KG1 (cell line): ENCODE data around the gene ZCCHC14.

ENCODE experiments used
- DNase-seq: peaks from one replicate; lab custom pipeline; 2025; lab: John Stamatoyannopoulos, UW

The ZCCHC14 gene

GRCh38 chr16:87457061-87457611 lies 35.7 kb downstream of the ZCCHC14 start:
- no peak for DNase-seq

DNA sequence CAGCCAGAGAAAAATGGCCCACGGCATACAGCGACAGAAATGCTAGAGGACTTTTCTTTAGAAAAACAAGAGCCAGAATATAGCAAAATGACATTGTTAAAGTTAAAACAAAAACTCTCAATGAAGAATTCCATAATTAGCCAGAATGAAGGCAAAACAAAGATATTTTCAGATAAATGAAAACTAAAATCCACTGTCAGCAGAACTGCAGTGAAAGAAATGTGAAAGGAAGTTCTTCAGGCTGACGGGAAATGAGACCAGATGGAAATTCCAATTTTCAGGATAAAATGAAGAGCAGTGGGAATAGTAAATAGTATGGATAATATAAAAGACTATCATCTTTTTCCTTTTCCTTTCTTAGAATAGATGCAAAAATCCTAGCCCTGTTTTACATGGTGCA lies 38.4 kb downstream of the ZCCHC14 start:
- DNase-seq, result no peak

DNA sequence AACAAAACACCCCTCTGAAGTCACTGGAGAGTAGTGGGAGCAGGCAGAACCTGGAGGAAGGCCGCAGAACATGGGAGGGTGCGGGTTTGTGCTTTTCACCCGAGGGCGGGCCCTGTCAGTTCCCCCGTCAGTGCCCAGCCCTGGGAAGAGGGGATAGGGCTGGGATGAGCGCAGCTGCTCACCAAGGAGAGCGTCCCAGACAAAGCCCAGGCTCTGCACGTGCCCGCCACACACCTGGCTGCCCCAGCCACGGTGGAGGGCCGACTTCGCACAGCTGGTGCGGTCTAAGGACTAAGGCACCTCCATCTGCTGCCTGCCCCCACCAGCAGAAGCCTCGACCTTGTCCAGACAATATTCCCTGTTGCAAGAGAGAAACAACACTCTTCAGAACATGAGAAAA lies 39.5 kb downstream of the ZCCHC14 start:
- no peak for DNase-seq

GRCh38 chr16:87451563-87452210 lies 41.1 kb downstream of the ZCCHC14 start:
- no peak for DNase-seq

DNA sequence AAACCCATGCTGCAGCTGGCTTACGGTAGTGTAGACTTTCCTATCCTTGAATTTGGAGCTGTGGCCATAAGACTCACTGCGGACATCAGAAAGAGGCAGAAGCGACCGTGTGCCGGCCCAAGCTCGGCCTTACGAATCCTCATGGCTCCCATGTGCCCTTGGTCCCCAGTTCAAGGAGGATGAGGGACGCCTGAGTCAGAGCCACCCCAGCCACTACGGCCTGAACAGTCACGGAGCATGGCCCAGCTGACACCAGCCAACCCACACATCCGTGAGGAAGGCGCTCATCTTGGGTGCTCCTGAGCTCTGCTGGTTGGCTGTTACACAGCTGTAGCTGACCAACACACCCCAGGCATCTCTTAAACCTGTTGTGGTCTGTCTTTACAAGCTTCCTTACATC lies 44.0 kb downstream of the ZCCHC14 start:
- DNase-seq, result no peak

- no peak for DNase-seq
These were observed 45.5 kb downstream of the ZCCHC14 start for GRCh38 chr16:87447323-87447722.

- DNase-seq, result no peak
These were observed 46.3 kb downstream of the ZCCHC14 start for GRCh38 chr16:87446479-87446878.

- DNase-seq, result no peak
These were observed 47.3 kb downstream of the ZCCHC14 start for GRCh38 chr16:87445486-87445885.

DNA sequence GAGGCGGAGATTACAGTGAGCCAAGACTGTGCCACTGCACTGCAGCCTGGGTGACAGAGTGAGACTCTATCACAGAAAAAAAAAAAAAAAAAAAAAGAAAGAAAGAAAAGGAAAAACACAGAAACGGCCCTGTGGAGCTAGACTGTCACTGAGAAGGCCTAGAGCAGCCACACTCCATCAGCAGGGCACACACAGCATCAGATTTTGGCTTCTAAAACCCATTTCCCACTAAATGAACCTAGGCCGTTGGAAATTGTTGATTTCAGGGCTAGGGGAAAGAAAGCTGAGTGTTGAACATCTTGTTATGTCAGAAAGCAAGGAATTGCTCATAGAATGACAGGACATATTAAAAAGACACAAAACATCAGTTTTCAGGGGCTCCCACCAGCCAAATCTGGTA lies 48.9 kb downstream of the ZCCHC14 start:
- no peak for DNase-seq

DNA sequence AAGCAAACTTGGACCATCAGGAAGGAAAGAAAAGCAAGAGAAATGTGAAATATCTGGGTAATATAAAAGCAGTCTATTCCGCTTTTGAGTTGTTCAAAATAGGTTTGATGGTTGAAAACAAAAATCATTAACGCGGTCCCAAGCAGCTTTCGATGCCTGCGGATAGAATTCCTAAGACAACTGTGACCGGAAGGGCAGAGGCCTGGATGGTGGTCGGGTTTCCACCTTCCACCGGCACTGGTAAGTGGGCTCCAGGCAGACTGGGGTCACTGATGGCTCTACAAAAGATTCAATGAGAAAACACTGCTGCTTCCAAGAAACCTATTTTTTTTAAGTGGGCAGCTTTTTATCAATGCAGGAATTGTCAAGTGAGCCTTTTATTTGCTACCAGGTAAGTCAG lies 49.8 kb downstream of the ZCCHC14 start:
- DNase-seq, result no peak

GRCh38 chr16:87442581-87442966 lies 50.2 kb downstream of the ZCCHC14 start:
- no peak for DNase-seq

DNA sequence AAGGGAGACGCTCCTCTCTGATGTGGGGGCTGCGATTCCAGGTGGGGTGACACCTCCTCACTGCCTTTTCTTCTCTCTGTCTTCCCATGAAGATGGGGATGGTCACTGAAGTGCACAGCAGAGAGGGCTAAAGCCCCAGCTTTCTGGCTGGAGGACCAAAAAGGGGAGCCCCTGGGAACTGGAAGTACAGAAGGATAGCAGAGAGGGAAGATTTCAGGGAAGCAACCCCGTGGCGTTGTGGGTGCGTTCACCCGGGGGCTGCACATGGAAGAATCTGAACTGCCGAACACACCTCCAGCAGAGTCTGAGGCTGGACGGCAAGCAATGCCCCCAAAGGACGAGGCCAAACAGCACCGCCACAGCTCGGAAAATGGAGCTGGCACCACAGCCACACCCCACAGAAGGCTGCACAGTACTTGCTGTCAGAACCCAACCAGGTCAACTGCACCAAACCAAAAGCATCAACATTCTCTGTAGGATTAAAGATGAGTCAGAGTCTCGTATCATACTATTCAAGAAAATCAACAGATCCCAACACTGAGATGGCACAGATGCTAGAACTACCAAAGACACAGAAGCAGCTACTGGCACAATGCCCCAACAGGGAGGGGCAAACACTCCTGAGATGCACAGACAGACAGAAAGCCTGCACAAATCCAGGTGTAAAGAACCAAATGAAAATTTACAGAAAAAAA lies 50.8 kb downstream of the ZCCHC14 start:
- no peak for DNase-seq

DNA sequence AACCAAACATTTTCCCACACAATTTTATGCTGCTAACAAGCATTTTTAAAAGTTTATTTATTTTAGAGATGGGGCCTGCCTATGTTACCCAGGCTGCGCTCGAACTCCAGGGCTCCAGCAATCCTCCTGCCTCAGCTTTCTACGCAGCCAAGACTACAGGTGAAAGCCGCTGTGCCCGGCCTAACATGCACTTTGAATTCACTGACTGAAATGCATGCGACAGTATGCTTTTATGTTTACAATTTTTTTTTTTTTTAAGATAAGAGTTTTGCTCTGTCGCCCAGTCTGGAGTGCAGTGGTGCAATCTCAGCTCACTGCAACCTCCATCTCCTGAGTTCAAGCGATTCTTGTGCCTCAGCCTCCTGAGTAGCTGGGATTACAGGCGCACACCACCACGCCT lies 52.9 kb downstream of the ZCCHC14 start:
- no peak for DNase-seq

DNA sequence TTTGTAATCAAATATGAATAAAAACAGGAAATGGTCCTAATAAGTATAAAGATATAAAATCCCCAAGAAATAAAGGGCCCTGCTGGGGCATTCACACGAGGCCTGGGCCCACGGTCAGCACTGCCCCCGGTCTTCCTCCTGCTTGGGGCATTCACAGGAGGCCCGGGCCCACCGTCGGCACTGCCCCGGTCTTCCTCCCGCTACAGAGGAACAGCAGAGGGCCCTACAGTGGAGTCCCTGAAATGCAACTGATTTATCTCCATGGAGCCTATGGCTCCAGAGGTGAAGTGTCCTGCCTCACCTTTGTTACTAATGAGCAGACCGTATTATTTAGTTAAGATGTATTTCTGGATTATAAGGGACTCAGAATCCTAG lies 54.2 kb downstream of the ZCCHC14 start:
- DNase-seq, result no peak

DNA sequence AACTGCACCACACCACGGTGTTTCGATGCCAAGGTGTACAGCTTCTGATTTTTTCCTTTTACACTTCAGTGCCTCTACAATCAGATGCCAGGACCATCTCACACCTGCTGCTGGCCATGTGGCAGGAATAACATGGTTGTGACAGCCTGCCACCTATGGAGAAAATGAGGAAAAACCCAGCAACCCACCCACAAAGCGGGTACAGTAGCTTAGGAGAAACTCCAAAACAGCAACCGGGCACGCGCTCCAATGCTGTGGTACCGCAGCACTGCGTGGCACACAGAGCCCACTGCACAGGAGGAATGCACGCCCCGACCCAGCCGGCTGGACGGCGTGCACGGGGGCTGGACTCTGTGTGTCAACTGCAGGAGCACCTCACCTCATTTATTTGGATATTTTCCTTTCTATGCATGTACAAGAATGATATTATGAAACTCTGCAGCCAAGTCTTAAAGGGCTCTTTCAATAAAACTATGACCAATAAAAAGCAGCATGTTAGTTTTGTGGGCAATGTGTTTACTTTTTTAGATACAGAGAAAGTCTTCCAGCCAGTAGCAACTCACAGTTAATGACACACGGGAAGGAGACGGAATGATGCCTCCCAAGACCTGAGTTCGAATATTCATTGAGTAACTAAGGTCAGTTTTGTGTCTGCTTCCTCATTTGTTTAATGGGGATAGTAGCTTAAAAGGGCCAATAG lies 54.8 kb downstream of the ZCCHC14 start:
- DNase-seq, result no peak

- no peak for DNase-seq
These were observed 55.5 kb downstream of the ZCCHC14 start for GRCh38 chr16:87437327-87437726.

DNA sequence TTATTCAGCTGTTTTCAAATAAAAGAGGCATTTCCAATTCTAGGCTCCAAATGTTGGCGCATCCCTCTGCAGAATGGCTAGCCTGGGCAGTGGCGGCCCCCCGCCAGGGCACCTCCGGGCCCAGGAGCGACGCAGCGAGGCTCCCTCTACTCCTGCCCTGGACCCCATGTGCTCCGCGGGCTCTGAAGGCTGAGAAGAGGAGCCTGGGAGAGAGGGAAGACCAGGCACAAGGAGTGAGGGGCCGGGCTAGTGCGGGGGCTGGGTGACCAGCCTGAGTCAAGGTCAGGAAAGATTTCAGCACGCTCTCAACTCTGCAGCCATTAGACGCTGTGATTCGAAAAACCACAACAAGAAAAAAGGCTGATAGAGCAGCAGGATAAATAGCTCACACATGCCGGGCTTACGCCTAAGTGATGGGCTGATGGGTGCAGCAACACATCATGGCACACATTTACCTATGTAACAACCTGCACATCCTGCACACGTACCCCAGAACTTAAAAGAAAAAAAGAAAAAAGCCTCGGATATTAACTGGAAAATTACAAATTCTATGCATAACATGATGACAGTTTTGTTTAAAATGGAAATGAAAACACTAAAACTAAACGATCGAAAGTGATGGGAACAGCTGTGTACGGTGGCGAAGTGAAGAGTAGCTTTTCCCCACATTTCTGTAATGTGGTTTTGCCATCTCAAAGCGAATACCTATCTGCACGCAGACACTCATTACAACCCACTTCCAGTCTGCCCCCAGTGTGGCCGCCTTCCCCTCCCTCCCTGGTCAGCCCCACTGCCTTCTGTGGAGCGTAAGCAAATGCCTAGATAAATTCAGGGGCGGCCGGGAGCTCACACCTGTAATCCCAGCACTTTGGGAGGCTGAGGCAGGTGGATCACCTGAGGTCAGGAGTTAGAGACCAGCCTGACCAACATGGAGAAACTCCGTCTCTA lies 56.3 kb downstream of the ZCCHC14 start:
- DNase-seq, result no peak

GRCh38 chr16:87435372-87436224 lies 57.2 kb downstream of the ZCCHC14 start:
- DNase-seq, result no peak

DNA sequence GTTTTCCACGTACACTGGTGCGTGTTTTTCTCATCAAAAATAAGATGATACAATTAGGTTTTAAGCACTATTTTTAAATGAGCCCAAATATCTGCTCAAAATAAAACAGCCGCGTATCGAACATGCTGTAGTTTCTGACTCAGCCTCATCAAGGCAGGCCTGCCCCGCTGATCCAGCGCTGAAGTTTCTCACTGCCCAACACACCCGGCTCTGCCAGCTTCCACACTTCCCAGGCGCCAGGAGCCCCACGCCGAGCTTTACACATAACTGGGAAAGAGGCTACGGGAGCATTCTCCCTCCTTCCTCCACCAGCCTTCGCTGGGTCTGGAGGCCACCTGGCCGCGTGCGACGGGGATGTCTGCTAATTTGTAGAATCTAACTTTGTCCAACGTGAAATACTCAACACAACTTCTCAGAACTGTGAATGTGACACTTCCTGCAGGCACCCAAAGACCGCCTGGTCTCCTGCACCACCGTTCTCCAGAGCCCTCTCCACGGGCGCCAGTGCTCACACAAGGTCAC lies 58.6 kb downstream of the ZCCHC14 start:
- DNase-seq, result no peak

DNA sequence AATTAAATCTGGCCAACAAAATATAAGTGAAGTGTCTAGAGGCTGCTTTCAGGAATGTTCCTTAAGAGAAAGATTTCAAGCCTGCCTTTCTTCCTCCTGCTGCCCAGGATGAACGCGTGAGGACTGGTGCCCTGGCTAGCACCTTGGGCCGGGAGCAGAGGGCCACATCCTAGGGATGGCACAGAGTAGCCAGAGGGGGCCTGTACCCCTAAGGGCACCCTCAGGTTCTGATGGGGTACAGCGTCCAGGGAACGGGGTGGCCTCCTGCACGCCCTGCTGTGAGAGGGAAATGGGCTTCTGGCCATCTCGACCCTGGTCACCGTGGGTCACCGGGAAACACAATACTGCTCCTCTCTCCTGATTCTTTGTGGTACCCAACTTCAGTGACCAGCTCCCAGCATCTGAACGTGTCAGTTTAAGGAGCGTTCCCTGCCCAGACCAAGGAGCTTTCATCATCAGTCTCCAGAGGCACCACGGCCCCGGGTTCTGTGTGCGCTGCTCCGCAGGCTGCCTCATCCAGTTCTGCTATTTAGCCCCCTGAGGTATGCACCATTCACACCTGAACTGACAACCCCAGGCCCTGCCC lies 60.4 kb downstream of the ZCCHC14 start:
- DNase-seq, result no peak
